K562 (cell line): Measurements from ENCODE around the gene CCDC27. TPM values are rescaled to one million over a fixed set of nuclear protein-coding genes. Genes with fewer than 3 reads are reported as not detected.

Source experiments
- C11orf30 ChIP-seq: fragments of 450-650 bp; IDR thresholded peaks from 2 replicates; pipeline ENCODE4 v1.6.1; 2016; ENCODE audit warnings: low read depth, mild to moderate bottlenecking
- CHD7 ChIP-seq: fragments of 200-600 bp; sonication (generic); IDR thresholded peaks from one replicate; pipeline ENCODE4 v1.6.1; 2012; ENCODE audit warnings: mild to moderate bottlenecking, low read depth, low read length, inconsistent platforms
- DMBX1 ChIP-seq: fragments of 250-450 bp; sonication (Bioruptor Pico); IDR thresholded peaks from 2 replicates; pipeline ENCODE4 v1.8.0; 2022; ENCODE audit warnings: inconsistent platforms, mild to moderate bottlenecking, moderate library complexity, borderline replicate concordance
- E2F6 ChIP-seq, 2 experiments: IDR thresholded peaks; 2 replicates each; pipeline ENCODE4 v1.6.1; 2011; ENCODE audit warnings: borderline replicate concordance in 1 of 2, control low read depth in 1 of 2, low read depth in 1 of 2, low read length in 1 of 2, mild to moderate bottlenecking in 1 of 2, mixed read lengths in 1 of 2, moderate library complexity in 1 of 2; ENCODE audit not compliant: insufficient read depth in 1 of 2, insufficient read length in 1 of 2, poor library complexity in 1 of 2, severe bottlenecking in 1 of 2; ENCODE audit errors: extremely low read depth in 1 of 2
- NFE2 ChIP-seq: IDR thresholded peaks from 2 replicates; pipeline ENCODE4 v1.6.1; 2014; ENCODE audit warnings: antibody characterized with exemption, low read depth
- RHOXF2B ChIP-seq: fragments of 250-450 bp; sonication (Bioruptor Pico); conservative IDR thresholded peaks from 2 replicates; pipeline ENCODE4 v1.5.1; 2021
- SNIP1 ChIP-seq: fragments of 450-650 bp; IDR thresholded peaks from 2 replicates; pipeline ENCODE4 v1.7.1; 2017; ENCODE audit warnings: low read depth, mild to moderate bottlenecking
- TRIM28 ChIP-seq: fragments of 450-650 bp; IDR thresholded peaks from 2 replicates; pipeline ENCODE4 v1.6.1; 2017
- ZBTB1 ChIP-seq: sonication (generic); formaldehyde crosslinking; IDR thresholded peaks from 2 replicates; pipeline ENCODE4 v1.8.1; 2023; ENCODE audit warnings: missing genetic modification reagents, low read depth, mild to moderate bottlenecking, borderline replicate concordance
- ZBTB17 ChIP-seq: fragments of 450-650 bp; formaldehyde crosslinking; IDR thresholded peaks from 2 replicates; pipeline ENCODE4 v1.4.0; 2020; ENCODE audit warnings: mild to moderate bottlenecking
- ZFP30 ChIP-seq: fragments of 250-450 bp; sonication (Bioruptor Pico); IDR thresholded peaks from 2 replicates; pipeline ENCODE4 v1.8.0; 2022; ENCODE audit warnings: moderate library complexity, mild to moderate bottlenecking, inconsistent platforms, borderline replicate concordance
- ZNF436 ChIP-seq: fragments of 250-450, 450-650 bp; sonication (Bioruptor Pico); formaldehyde crosslinking; IDR thresholded peaks from 2 replicates; pipeline ENCODE4 v1.7.0; 2020; ENCODE audit warnings: mild to moderate bottlenecking
- polyA plus RNA-seq, 8 experiments: library from polyadenylated mRNA; depleted of rRNA in 4 of 8; stranded (reverse) in 5 of 8; unstranded in 3 of 8; fragments of >200 nt; fragmentation: Nextera tagmentation in 2 of 8; fragmentation: Illumina TruSeq in 1 of 8; extraction: Ambion mirVana in 2 of 8; extraction: Trizol in 1 of 8; gene quantifications; 2 replicates each; pipeline versions ENCODE4 v1.2.1 to v1.2.3, GENCODE V29; 2011 to 2014; ENCODE audit warnings: inconsistent platforms in 1 of 8, missing spikeins in 1 of 8
- total RNA-seq, 7 experiments: library from RNA; depleted of rRNA in 6 of 7; stranded (reverse); fragments of >200 nt in 6 of 7; fragmentation: Illumina TruSeq in 2 of 7; extraction: Trizol in 2 of 7; gene quantifications; 2 replicates each; pipeline versions ENCODE4 v1.2.1 to v1.2.3, GENCODE V29; 2011 to 2021; ENCODE audit warnings: low replicate concordance in 1 of 7
- TF ChIP-seq, protein P1 (sequence below): sonication (generic); formaldehyde crosslinking; IDR thresholded peaks from 2 replicates; pipeline ENCODE4 v1.4.0; 2020; ENCODE audit warnings: mild to moderate bottlenecking, missing genetic modification reagents

CCDC27 gene
- total and polyA plus RNA-seq, 9 of the 15 experiments (the other 6 are each of a cell fraction or from before 2014, with no cell fraction given) = 0.01 to 0.04 TPM; not detected in 7

DNA sequence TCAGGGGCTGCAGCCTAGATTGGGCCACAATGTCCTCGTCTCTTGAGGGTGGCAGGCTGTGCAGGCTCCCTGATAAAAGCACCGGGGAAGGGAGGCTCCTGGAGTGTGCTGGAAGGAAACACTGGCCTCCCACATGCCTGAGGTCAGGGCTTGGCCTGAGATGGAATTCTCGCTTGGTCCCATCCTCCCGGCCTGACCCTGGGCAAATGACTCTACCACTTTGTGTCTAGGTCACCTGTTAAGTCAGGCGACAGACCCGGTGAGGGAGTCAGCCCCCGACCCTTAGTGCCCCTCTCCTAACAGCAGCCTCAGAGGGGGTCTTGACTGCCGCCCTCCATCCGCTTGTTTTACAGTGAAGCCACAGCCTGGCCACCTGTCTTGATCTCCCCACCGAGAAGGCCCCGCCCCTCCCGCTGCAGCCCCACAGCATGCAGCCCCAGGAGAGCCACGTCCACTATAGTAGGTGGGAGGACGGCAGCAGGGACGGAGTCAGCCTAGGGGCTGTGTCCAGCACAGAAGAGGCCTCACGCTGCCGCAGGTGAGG, 22.8 kb downstream of the CCDC27 start (continued):
- TF ChIP-seq CHD7 (no peak), ZFP30 (CRISPR knock-in tag) (no peak), RHOXF2B (CRISPR knock-in tag) (no peak), ZBTB1 (CRISPR knock-in tag) (no peak), SNIP1 (no peak), E2F6 (IDR thresholded peaks at IDR 0.05; ENCODE audit: borderline replicate concordance in 1 of 2, extremely low read depth in 1 of 2, insufficient read depth in 1 of 2, insufficient read length in 1 of 2, low read depth in 1 of 2, low read length in 1 of 2, poor library complexity in 1 of 2, severe bottlenecking in 1 of 2) (peak; percentile 12 to 72), ZNF436 (CRISPR knock-in tag) (no peak), ZBTB17 (CRISPR knock-in tag) (no peak), TRIM28 (no peak), C11orf30 (no peak), DMBX1 (CRISPR knock-in tag) (peak; percentile 44; the same call in 1 of the 2 replicates), NFE2 (0 out of 2 replicates have a peak, but pooled peaks have one; percentile 17)
- TF ChIP-seq, protein P1, sequence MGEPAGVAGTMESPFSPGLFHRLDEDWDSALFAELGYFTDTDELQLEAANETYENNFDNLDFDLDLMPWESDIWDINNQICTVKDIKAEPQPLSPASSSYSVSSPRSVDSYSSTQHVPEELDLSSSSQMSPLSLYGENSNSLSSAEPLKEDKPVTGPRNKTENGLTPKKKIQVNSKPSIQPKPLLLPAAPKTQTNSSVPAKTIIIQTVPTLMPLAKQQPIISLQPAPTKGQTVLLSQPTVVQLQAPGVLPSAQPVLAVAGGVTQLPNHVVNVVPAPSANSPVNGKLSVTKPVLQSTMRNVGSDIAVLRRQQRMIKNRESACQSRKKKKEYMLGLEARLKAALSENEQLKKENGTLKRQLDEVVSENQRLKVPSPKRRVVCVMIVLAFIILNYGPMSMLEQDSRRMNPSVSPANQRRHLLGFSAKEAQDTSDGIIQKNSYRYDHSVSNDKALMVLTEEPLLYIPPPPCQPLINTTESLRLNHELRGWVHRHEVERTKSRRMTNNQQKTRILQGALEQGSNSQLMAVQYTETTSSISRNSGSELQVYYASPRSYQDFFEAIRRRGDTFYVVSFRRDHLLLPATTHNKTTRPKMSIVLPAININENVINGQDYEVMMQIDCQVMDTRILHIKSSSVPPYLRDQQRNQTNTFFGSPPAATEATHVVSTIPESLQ (CRISPR knock-in tag) = 0 out of 2 replicates have a peak, but pooled peaks have one; percentile 21
